Measurements from ENCODE around the gene CAB39L.

CAB39L gene

DNA sequence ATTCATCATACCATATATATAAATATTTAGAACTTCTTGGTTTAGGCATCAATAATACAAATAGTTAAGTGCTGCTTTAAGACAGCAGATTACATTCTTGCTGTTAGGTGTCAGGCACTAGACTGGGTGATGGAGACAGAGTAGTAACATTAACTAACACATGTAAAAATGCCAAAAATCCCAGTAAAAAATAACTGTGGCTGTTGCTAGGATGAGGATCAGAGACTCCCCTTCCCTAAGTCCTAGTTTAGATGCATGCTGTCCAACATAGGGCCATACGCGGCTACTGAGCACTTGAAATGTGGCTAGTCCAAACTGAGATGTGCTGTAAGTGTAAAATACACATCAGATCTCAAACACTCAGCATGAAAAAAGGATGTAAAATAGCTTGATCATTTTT, 101.4 kb downstream of the CAB39L start:
- TF ChIP-seq, protein P1, sequence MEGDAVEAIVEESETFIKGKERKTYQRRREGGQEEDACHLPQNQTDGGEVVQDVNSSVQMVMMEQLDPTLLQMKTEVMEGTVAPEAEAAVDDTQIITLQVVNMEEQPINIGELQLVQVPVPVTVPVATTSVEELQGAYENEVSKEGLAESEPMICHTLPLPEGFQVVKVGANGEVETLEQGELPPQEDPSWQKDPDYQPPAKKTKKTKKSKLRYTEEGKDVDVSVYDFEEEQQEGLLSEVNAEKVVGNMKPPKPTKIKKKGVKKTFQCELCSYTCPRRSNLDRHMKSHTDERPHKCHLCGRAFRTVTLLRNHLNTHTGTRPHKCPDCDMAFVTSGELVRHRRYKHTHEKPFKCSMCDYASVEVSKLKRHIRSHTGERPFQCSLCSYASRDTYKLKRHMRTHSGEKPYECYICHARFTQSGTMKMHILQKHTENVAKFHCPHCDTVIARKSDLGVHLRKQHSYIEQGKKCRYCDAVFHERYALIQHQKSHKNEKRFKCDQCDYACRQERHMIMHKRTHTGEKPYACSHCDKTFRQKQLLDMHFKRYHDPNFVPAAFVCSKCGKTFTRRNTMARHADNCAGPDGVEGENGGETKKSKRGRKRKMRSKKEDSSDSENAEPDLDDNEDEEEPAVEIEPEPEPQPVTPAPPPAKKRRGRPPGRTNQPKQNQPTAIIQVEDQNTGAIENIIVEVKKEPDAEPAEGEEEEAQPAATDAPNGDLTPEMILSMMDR (IDR thresholded peaks at IDR 0.05; ENCODE audit: control extremely low read depth, extremely low read depth, low read depth, missing control alignments): no peak
- ChIA-PET POLR2A (no interaction called here), CTCF (interaction anchor here (2.5 kb wide), 1 partner anchor 8 kb away, joined by 11 read pairs; no protein-coding TSS in a partner anchor)
- DNase-seq (ENCODE audit: extremely low spot score): no peak

DNA sequence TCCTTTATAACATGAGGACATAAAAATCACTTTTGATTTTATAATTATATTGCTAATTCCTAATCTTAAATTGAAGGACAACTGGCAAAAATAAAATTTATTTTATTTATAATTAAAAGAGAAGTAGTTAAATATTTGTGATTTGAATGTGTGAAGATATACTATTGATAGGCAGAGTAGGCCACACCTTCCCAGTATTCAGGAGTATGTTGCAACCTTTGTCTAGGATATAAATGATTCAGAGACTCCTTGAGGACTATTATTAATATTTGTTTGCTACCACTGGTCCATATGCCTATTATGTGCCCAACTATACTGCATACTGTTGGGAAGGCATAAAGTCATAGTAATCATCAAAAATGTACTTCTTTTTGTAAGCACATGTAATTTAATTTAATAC, 101.9 kb downstream of the CAB39L start:
- POLR2A ChIA-PET: no interaction called here
- CTCF ChIA-PET: no interaction called here
- no peak for DNase-seq (ENCODE audit: extremely low spot score)
- TF ChIP-seq, protein P1 (IDR thresholded peaks at IDR 0.05; ENCODE audit: control extremely low read depth, extremely low read depth, low read depth, missing control alignments): no peak

DNA sequence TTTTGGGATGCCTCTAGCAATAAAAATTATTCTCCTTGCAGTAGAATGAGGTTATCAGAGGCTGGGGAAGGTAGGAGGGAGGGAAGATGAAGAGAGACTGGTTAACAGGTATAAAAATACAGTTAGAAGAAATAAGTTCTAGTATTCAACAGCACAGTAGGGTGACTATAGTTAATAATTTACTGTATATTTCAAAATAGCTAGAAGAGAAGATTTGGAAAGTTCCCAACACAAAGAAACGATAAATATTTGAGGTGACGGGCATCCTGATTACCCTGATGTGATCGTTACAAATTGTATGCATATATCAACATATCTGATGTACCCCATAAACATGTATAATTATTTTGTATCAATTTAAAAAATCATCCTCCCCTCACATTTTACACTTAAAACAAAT, 102.3 kb downstream of the CAB39L start:
- DNase-seq (ENCODE audit: extremely low spot score): no peak
- ChIA-PET POLR2A (no interaction called here), CTCF (no interaction called here)
- TF ChIP-seq, protein P1 (IDR thresholded peaks at IDR 0.05; ENCODE audit: control extremely low read depth, extremely low read depth, low read depth, missing control alignments): no peak

DNA sequence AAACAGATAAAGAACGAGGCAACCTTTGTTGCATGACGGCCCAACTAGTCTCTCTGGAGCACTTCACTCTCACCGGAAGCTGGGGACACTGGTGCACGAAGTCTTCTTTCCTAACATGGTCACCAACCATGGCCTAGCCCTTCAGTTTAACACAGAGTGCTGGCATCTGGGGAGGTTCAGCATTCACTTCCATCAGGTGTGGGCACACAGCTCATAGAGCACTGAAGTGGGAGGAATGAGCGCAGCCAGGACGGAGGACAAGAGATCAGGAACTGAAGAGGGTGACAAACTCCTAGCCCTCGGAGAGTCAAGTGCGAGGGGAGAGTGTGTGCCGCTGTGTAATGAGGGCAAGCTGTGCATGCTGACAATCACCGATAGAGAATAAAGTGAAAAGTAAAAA, 103.7 kb downstream of the CAB39L start:
- CTCF ChIA-PET: interaction anchor here (0.9 to 1.0 kb wide), 2 partner anchors 18 to 29 kb away, joined by 3 read pairs; no protein-coding TSS in a partner anchor
- POLR2A ChIA-PET: no interaction called here
- TF ChIP-seq, protein P1 (IDR thresholded peaks at IDR 0.05; ENCODE audit: control extremely low read depth, extremely low read depth, low read depth, missing control alignments): no peak
- no peak for DNase-seq (ENCODE audit: extremely low spot score)

DNA sequence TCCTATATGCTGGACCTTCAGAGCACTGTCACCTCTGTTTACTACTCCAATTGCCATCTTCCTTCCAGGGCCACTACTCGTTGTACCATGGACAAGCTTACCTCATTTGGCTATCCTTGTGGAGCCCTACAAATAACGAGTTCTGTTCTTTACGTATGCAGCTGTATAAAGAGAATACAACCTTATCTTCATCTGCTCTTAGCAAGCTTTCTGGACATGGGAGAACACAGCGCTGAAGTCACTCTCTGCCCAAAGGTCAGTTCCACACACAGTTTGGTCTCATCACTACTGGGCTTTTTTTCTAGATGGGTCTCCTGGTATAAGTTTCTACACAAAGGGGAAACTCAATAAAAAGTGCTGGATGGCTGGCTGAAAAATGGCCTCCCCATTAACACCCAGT, 107.2 kb downstream of the CAB39L start:
- TF ChIP-seq, protein P1 (IDR thresholded peaks at IDR 0.05; ENCODE audit: control extremely low read depth, extremely low read depth, low read depth, missing control alignments): no peak
- POLR2A ChIA-PET: no interaction called here
- CTCF ChIA-PET: no interaction called here
- DNase-seq (ENCODE audit: extremely low spot score): no peak

DNA sequence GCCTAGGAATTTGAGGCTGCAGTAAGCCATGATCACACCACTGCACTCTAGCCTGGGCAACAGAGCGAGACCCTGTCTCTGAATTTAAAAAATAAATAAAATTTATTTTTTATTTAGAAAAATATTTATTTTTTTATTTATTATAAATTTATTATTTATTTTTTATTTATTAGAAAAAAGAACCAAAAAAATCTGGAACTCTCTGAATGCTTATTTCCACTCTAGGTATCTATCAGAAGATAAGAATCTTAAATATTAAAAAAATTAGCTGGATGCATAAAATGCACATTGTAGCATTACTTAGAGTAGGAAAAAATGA, 113.4 kb downstream of the CAB39L start:
- TF ChIP-seq, protein P1 (IDR thresholded peaks at IDR 0.05; ENCODE audit: control extremely low read depth, extremely low read depth, low read depth, missing control alignments): no peak
- ChIA-PET CTCF (interaction anchor here (1.2 kb wide), 1 partner anchor 19 kb away, joined by 3 read pairs; no protein-coding TSS in a partner anchor), POLR2A (no interaction called here)
- no peak for DNase-seq (ENCODE audit: extremely low spot score)
